Stimulated activated CD8-positive, alpha-beta memory T cell treated with anti-CD3 and anti-CD28 coated beads, Interleukin-15, amount 100 ng/mL, for 48 hours (primary cell): ENCODE measurements around the gene DVL1.

Source experiments
- DNase-seq, 2 donors: peaks; one replicate each; pipeline ENCODE4 v3.0.0-alpha.2; 2020; ENCODE audit warnings: low read depth in 2 of 2

The DVL1 gene

DNA sequence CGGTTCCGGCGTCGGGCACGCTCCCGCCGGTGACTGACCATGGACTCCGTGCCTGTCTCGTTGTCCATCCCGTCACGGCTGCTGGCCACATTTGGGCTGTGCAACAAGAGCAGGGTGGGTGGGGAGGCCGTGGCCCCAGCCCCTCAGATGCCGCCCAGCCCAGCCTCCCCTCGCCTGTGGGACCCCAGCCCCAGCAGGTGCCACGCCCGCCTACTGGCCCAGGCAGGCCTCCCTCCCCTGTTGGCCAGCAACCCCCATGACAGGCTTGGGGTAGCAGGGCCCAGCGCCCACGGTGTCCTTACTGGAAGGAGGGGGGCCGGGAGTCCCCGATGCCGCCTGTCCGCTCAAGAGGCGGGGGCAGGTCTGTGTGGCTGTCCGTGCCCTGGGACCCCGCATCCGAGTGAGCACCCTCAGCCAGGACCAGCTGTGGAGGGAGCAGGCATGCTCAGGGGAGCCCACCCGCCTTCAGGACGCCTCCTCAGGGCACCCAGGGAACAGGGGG is 7.1 kb downstream of the DVL1 start:
- DNase-seq = no peak

DNA sequence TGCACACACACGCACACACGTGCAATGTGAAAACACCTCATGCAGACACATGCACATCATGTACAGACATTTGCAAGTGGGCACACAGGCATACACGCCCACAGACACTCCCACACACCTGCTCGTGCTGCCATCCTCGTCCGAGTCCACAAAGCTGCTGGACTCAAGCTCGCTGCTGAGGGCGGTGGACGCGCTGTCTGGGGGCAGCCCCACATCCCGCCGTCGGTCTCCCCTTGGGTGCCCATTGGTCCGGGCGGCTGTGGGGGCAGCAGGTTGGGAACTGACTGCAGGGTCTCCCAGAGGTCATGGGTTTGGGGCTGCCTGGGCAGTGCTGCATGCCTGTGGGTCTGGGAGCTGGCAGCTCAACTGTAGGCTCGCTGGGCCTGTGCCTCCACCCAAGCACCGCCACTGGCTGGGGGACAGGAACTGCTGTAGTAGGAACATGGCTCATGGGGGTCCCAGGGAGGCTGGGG is 7.6 kb downstream of the DVL1 start:
- no peak for DNase-seq

DNA sequence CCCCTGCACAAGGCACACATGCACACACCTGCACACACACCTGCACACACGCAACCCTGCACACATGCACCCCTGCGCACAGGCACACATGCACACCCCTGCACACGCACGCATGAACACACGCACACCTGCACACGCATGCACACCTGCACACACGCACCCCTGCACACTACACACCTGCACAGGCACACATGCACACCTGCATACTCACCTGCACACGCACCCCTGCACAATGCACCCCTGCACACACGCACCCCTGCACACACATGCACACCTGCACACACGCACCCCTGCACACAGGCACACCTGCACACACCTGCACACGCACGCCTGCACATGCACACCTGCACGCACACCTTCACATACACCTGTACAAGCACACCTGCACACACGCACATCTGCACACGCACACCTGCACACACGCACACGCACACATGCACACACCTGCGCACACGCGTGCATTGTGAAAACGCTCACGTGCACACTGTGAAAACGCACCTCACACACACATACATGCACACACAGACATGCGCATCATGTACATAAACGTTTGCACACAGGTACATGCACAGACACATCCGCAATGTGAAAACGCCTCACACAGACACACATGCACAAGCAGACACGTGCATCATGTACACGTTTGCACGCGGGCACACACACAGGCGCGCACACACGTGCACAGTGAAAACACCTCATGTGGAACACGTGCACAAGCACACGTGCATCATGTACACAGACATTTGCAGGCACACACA is 8.2 kb downstream of the DVL1 start:
- no peak for DNase-seq

DNA sequence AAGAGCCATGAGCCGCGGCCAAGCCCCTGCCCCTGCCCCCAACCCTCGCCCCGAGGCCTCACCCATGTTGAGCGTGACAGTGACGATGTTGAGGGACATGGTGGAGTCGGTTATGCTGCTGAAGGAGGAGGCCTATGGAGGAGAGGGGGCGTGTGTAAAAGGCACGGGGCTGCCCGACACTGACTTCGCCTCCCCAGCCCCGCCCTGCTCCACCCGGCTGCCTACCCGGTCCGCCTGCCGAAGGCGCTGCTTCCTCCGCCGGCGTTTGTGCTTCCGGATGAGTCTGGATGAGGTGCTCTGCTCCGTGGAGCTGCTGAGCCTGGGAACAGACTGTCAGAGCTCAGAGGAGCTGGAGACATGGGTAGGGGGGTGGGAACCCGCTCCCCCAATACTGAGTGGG is 9.0 kb downstream of the DVL1 start:
- no peak for DNase-seq

DNA sequence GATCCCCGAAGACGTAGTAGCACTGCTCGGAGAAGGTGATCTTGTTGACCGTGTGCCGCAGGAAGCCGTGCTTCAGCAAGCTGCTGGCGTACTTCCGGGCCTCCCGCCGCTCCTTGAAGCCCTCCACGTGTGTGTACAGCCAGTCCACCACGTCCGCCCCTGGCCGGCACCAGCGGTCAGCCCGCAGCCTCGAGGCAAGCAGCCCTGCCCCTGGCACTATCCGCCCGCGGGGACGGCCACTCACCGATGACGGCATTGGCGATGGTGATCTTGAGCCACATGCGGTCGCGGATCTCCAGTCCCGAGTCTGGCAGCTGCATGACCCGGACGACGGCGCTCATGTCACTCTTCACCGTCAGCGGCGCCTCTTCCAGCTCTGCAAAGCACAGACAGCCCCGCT is 10.9 kb downstream of the DVL1 start:
- no peak for DNase-seq

DNA sequence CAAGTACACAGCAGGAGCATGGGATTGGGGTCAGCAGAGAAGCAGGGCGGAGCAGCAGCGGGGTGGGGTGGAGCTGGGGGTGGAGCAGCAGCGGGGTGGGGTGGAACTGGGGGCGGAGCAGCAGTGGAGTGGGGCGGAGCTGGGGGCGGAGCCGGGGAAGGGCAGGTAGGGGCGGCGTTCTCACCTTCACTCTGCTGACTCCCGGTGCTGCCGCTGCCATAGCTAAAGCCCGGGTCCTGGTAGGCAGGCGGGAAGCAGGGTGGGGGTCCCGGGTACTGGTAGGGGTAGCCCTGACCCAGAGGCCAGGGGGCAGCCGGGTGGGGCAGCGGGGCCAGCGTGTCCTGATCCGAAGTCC is 11.4 kb downstream of the DVL1 start:
- DNase-seq = no peak

DNA sequence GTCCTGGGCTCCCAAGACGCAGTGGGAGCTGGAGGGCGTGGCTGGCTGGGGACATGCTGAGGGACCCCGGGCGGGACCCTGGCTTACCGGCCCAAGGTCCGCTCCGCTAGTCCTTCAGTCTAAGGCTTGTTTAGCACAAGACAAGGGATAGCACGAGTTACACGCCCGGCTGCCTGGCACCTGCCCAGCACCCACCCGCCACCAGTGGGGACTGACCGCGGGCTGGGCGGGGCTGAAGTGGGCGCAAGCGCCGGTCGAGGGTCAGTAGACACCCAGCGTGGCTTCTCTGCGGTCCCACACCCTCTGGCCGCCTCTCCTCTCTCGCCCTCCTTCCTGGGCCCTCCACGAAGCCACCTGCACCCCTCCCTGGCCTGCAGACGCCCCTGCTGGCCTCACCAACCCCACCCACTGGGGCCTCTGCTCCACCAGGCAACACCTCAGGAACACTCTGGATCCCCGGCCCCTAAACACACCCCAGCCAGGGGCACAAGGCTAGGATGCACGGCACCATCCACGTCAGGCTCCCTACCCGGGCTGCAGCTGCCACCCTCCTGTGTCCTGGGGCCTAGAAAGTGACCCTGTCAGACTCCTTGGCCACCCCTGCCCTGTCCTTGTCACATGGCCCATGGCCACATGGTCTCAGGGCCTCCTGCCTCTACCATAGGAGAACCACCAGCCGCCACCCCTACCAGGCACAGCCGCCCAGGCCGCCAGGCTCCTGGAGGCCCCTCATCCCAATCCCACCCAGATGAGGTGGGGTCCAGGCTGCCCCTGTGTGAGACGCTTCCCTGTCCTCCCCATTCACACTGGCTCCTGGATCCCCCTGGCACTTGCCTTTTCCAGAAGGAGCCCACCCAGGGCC is 12.1 kb downstream of the DVL1 start:
- DNase-seq = no peak

GRCh38 chr1:1336446-1336845 is 12.8 kb downstream of the DVL1 start:
- no peak for DNase-seq

DNA sequence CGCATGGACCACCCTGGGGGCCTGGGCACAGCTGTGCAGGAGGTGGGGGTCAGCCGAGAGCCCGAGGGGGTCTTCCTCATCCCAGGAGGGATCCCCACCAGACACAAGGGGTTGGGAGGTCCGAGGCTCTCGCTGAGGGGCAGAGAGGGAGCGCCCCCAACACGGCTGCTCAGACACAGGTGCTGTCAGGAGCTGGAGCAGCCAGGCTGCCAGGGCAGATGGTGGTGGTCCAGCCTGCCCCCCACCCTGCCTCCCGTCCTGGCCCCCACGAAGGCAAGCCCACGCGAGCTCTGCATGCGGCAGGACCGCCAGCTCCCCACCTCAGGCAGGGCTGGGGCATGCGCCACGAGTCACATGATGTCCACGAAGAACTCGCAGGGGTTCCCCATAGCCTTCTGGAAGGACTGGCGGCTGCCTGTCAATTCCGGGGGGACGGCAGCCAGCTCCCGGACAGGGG is 13.4 kb downstream of the DVL1 start:
- no peak for DNase-seq

- DNase-seq = no peak
These were observed 13.9 kb downstream of the DVL1 start for GRCh38 chr1:1335283-1335682.

DNA sequence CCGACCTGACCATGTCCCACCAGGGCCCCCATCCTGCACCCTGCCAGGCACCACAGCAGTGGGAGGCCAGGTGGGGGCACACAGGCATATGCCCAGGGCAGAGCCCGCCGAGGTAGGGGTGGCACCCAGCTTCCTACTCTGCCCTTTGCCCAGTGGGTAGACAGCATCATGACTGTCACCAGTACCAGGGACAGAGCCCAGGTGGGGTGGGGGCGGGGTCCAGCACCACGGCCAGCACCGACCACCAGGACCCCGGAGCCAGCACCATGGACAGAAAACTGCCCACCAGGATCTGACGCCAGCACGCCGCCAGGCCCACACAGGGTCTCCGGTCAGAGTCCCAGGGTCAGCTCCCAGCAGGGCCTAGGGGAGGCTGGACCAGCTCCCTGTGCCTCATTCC is 14.4 kb downstream of the DVL1 start:
- DNase-seq = no peak

GRCh38 chr1:1333551-1334241 is 15.5 kb downstream of the DVL1 start:
- DNase-seq = no peak

DNA sequence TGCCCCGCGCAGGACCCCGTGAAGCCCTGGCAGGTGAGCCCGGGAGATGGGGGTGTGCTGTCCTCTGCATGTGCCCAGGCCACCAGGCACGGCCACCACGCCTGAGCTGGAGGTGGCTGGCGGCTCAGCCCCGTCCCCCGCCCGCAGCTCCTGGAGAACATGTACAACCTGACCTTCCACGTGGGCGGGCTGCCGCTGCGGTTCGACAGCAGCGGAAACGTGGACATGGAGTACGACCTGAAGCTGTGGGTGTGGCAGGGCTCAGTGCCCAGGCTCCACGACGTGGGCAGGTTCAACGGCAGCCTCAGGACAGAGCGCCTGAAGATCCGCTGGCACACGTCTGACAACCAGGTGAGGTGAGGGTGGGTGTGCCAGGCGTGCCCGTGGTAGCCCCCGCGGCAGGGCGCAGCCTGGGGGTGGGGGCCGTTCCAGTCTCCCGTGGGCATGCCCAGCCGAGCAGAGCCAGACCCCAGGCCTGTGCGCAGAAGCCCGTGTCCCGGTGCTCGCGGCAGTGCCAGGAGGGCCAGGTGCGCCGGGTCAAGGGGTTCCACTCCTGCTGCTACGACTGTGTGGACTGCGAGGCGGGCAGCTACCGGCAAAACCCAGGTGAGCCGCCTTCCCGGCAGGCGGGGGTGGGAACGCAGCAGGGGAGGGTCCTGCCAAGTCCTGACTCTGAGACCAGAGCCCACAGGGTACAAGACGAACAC is 16.3 kb downstream of the DVL1 start:
- DNase-seq = no peak

GRCh38 chr1:1332031-1332755 is 17.0 kb downstream of the DVL1 start:
- DNase-seq = no peak

DNA sequence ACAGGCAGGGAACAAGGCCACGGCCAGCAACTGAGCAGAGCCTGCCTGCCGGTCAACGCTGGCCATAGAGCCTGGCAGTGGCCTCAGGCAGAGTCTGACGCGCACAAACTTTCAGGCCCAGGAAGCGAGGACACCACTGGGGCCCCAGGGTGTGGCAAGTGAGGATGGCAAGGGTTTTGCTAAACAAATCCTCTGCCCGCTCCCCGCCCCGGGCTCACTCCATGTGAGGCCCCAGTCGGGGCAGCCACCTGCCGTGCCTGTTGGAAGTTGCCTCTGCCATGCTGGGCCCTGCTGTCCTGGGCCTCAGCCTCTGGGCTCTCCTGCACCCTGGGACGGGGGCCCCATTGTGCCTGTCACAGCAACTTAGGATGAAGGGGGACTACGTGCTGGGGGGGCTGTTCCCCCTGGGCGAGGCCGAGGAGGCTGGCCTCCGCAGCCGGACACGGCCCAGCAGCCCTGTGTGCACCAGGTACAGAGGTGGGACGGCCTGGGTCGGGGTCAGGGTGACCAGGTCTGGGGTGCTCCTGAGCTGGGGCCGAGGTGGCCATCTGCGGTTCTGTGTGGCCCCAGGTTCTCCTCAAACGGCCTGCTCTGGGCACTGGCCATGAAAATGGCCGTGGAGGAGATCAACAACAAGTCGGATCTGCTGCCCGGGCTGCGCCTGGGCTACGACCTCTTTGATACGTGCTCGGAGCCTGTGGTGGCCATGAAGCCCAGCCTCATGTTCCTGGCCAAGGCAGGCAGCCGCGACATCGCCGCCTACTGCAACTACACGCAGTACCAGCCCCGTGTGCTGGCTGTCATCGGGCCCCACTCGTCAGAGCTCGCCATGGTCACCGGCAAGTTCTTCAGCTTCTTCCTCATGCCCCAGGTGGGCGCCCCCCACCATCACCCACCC is 17.9 kb downstream of the DVL1 start, which contains the start of gene TAS1R3:
Gene TAS1R3 (plus strand): TSS at position 213 of the 898 bp plus-strand sequence. CDS start 66 bp downstream, at position 279.
- no peak for DNase-seq

GRCh38 chr1:1330366-1331067 is 18.7 kb downstream of the DVL1 start:
- DNase-seq = no peak

DNA sequence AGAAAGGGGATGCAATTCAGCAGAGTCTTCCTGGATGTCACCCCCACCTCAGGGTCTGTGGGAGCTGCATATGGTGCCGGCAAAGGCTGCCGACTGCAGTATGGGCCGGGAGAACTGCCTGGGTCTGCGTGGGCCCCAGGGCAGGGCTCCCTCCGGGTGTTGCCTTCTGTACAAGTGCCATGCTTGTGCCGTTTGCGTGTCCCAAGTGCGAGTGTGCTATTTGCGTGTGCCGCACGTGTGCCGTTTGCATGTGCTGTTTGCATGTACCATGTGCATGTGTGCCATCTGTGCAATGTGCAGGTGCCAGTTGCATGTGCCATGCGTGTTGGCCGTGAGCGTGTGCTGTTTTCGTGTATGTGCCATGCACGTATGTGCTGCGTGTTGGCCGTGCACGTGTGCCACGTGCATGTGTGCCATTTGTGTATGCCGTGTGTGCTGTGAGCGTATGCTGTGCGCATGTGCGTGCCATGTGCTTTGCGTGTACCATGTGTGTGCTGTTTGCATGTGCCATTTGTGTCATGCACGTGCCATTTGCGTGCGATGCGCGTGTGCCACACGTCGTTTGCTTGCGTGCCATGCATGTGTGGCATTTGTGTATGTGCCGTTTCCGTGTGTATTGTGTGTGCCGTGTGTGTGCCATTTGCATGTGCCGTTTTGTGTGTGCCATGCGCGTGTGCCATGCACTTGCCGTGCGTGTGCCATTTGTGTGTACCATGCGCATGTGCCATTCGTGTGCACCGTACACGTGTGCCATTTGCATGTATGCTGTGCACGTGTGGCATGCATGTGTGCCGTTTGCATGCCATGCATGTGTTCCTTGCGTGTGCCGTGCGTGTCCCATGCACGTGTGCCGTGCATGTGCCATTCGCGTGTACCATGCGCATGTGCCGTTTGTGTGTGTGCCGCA is 19.7 kb downstream of the DVL1 start:
- no peak for DNase-seq

DNA sequence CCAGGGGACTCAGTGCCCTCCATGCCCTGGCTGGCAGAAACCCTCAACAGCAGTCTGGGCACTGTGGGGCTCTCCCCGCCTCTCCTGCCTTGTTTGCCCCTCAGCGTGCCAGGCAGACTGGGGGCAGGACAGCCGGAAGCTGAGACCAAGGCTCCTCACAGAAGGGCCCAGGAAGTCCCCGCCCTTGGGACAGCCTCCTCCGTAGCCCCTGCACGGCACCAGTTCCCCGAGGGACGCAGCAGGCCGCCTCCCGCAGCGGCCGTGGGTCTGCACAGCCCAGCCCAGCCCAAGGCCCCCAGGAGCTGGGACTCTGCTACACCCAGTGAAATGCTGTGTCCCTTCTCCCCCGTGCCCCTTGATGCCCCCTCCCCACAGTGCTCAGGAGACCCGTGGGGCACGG is 21.0 kb downstream of the DVL1 start:
- no peak for DNase-seq
